GM19035 (cell line): ENCODE data around the gene SPDYE5.

Experiments used
- ATAC-seq: cut with Tn5 transposase; IDR thresholded peaks from one replicate; pipeline ENCODE4 v1.9.1; 2021; ENCODE audit not compliant: unreplicated experiment

The SPDYE5 gene

DNA sequence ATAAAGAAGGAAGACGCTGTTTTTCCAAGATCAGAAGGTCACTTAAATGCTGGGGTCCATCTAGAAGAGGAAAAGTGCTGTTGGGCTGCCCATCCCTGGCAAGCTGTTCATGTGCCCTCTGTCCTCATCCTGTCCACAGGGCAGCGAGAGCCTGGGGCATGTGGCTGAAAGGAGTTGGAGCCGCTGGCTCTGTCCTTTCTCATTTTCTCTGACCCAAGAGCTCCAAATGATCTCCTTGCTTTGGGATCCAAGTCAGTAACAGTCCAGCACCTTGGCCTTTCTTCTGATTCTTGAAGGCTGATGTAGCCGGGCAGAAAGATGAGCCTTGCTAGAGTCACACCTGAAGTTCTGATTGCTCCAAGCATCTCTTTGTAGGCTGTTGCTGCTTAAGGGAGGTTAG lies 44.4 kb downstream of the SPDYE5 start:
- ATAC-seq: no peak

DNA sequence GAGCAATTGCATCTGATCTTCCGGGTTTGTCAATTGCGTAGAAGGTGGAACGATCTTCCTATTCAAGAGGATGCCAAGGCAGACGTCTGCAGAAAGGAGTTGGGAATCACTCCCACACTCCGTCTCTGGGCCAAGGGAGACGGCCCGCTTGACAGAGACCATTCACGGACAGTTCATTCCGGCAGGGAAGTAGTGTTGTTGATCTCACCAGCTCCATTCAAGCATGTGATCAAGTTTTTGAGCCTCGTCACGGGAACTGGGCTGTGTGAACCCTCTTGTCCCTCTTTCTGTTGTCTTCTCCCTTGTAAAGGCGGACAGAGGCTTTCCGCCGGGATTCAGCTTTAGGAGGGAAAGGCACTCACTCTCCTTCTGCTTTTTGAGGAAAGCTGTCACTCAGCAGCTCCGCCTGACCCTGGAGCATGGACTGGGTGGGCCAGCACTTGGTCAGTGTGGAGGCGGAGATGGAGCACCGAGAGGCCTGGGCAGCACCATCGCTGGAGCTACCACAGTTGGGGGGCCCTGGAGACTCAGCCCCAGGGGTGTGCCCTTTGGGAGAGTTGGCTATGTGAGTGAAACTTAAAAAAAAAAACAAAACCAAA lies 44.9 kb downstream of the SPDYE5 start:
- ATAC-seq: no peak

DNA sequence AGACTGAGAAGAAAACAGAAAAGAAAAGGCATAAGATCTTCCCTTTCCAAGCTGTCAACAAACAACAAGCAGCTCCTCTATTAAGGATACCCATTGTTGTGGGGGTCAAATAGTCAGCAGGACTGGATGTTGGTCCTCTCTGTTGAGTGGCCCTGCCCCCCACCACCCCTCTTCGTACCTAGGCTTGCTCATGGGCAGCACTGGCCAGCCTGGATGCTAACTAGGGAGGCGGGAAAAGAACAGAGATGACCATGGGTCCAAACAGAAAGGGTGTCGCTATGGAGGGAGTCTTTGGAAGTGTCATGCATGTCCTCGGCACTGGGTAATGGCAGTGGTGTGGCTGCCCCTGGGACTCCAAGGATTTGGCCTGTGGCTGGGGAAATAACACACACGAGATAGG lies 45.6 kb downstream of the SPDYE5 start:
- ATAC-seq: no peak

DNA sequence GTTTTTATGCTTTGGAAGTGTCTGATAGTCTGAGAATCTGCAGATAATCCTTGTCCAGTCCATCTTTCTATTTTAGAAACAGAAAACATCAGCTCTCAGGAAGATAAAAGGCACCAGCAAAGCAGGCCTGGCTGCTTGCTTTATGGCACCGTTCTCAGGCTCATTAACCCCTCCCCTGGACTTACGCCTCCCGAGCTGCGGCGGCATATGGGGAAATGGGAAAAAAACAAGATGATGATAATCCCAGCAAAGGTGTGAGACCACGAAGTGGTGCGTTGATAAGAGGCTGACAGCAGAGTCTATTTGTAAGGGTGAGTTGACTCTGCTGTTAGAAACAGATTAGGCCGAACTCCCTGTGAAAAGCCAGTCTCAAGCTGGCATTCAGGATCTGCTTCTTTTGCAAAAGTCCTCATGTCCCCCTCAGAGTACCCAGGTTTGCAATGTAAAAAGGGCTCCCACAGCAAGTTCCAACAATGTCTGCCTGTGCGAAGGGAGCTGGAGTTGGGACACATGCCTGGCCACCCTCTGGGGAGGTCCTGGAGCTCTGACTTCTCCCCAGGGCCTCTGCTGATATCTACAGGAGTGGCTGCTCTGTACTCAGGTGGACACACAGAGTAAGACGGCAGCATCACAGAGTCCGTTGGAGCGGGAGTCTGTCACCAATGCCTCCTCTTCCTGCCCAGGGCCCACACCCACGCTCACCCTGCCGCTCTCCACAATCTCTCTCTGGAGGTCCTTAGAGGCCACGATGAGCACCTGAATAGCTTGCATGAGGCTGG lies 54.3 kb downstream of the SPDYE5 start:
- no peak for ATAC-seq
